H9 (cell line): Measurements from ENCODE around the gene TBX3. TPM values are rescaled to one million over a fixed set of nuclear protein-coding genes. Genes with fewer than 3 reads are reported as not detected.

Source experiments
- DNase-seq: peaks from one replicate; pipeline ENCODE4 v3.0.0-alpha.2; 2017
- H2AFZ ChIP-seq: one replicate; pipeline ENCODE4 v1.6.1; 2013; ENCODE audit warnings: mild to moderate bottlenecking, low read length, control low read depth, moderate library complexity
- H2AK5ac ChIP-seq: 2 replicates; pipeline ENCODE4 v1.6.1; 2013; ENCODE audit warnings: low read length, control low read depth, mixed read lengths; ENCODE audit not compliant: insufficient read length
- H2BK120ac ChIP-seq: one replicate; pipeline ENCODE4 v1.6.1; 2013; ENCODE audit warnings: low read depth, mild to moderate bottlenecking, low read length, control low read depth, inconsistent platforms; ENCODE audit not compliant: poor library complexity, severe bottlenecking
- H2BK12ac ChIP-seq: 2 replicates; pipeline ENCODE4 v1.6.1; 2013; ENCODE audit warnings: low read length, control low read depth, mixed read lengths, low read depth; ENCODE audit not compliant: insufficient read length
- H2BK15ac ChIP-seq: 2 replicates; pipeline ENCODE4 v1.6.1; 2013; ENCODE audit warnings: low read depth, low read length, control low read depth
- H2BK20ac ChIP-seq: one replicate; pipeline ENCODE4 v1.6.1; 2013; ENCODE audit warnings: low read depth, mild to moderate bottlenecking, low read length, control low read depth, inconsistent platforms; ENCODE audit not compliant: poor library complexity, severe bottlenecking
- H2BK5ac ChIP-seq: 2 replicates; pipeline ENCODE4 v1.6.1; 2013; ENCODE audit warnings: low read length, control low read depth, mixed read lengths; ENCODE audit not compliant: insufficient read length
- H3K14ac ChIP-seq: 2 replicates; pipeline ENCODE4 v1.6.1; 2013; ENCODE audit warnings: low read length, control low read depth; ENCODE audit not compliant: insufficient read depth
- H3K18ac ChIP-seq: 2 replicates; pipeline ENCODE4 v1.6.1; 2013; ENCODE audit warnings: low read depth, mild to moderate bottlenecking, mixed read lengths, low read length, control low read depth; ENCODE audit not compliant: insufficient read length
- H3K23ac ChIP-seq: 2 replicates; pipeline ENCODE4 v1.6.1; 2013; ENCODE audit warnings: low read length, control low read depth, mixed read lengths, low read depth; ENCODE audit not compliant: insufficient read length
- H3K23me2 ChIP-seq: 2 replicates; pipeline ENCODE4 v1.6.1; 2013; ENCODE audit warnings: low read depth, mild to moderate bottlenecking, mixed read lengths, low read length, control low read depth; ENCODE audit not compliant: insufficient read length, poor library complexity, severe bottlenecking
- H3K27ac ChIP-seq: 2 replicates; pipeline ENCODE4 v1.5.1; 2013; ENCODE audit warnings: low read length, control low read depth, mixed read lengths, low read depth; ENCODE audit not compliant: insufficient read length
- H3K27me3 ChIP-seq: 2 replicates; pipeline ENCODE4 v1.6.1; 2013; ENCODE audit warnings: low read length, control low read depth, inconsistent platforms; ENCODE audit not compliant: insufficient read depth
- H3K4ac ChIP-seq: 2 replicates; pipeline ENCODE4 v1.6.1; 2013; ENCODE audit warnings: low read depth, mild to moderate bottlenecking, control low read depth, inconsistent platforms, low read length, moderate library complexity
- H3K4me1 ChIP-seq: 2 replicates; pipeline ENCODE4 v1.6.1; 2013; ENCODE audit warnings: low read length, control low read depth, inconsistent platforms; ENCODE audit not compliant: insufficient read depth
- H3K4me2 ChIP-seq: 2 replicates; pipeline ENCODE4 v1.6.1; 2013; ENCODE audit warnings: low read length, control low read depth, mixed read lengths; ENCODE audit not compliant: insufficient read length, insufficient read depth
- H3K56ac ChIP-seq: 2 replicates; pipeline ENCODE4 v1.6.1; 2013; ENCODE audit warnings: low read depth, mild to moderate bottlenecking, mixed read lengths, low read length, control low read depth; ENCODE audit not compliant: insufficient read length
- H3K79me1 ChIP-seq: 2 replicates; pipeline ENCODE4 v1.6.1; 2013; ENCODE audit warnings: low read depth, mild to moderate bottlenecking, moderate library complexity, low read length, control low read depth, inconsistent platforms; ENCODE audit not compliant: insufficient read depth, poor library complexity, severe bottlenecking
- H3K79me2 ChIP-seq: 2 replicates; pipeline ENCODE4 v1.6.1; 2013; ENCODE audit warnings: low read length, control low read depth, inconsistent platforms; ENCODE audit not compliant: insufficient read depth
- H3K9ac ChIP-seq: 2 replicates; pipeline ENCODE4 v1.6.1; 2013; ENCODE audit warnings: low read length, control low read depth, mixed read lengths; ENCODE audit not compliant: insufficient read length; ENCODE audit errors: extremely low read depth
- H3K9me3 ChIP-seq: one replicate; pipeline ENCODE4 v1.6.1; 2013; ENCODE audit warnings: low read depth, low read length, inconsistent platforms; ENCODE audit not compliant: control insufficient read depth
- H3T11ph ChIP-seq: one replicate; pipeline ENCODE4 v1.6.1; 2013; ENCODE audit warnings: mild to moderate bottlenecking, low read length, control low read depth, inconsistent platforms
- H4K20me1 ChIP-seq: one replicate; pipeline ENCODE4 v1.6.1; 2013; ENCODE audit not compliant: control insufficient read depth, insufficient read length, insufficient read depth
- H4K5ac ChIP-seq: 2 replicates; pipeline ENCODE4 v1.6.1; 2013; ENCODE audit warnings: low read depth, mild to moderate bottlenecking, mixed read lengths, low read length, control low read depth; ENCODE audit not compliant: insufficient read length
- H4K8ac ChIP-seq: replicated peaks from 2 replicates; pipeline ENCODE4 v1.6.1; 2013; ENCODE audit warnings: low read length, control low read depth, mixed read lengths, low read depth; ENCODE audit not compliant: insufficient read length
- H4K91ac ChIP-seq: 2 replicates; pipeline ENCODE4 v1.6.1; 2013; ENCODE audit warnings: low read depth, mild to moderate bottlenecking, moderate library complexity, mixed read lengths, low read length, control low read depth; ENCODE audit not compliant: insufficient read length
- H3K27ac Mint-ChIP-seq, 3 experiments: 2 replicates in 2 of 3; 3 replicates in 1 of 3; pipeline ENCODE4 v1.8.0; 2020 to 2021; ENCODE audit warnings: mixed read lengths in 3 of 3, mild to moderate bottlenecking in 1 of 3, moderate library complexity in 1 of 3
- H3K27me3 Mint-ChIP-seq: 2 replicates; pipeline ENCODE4 v1.8.0; 2021; ENCODE audit warnings: low read depth, mild to moderate bottlenecking, moderate library complexity, mixed read lengths
- H3K36me3 Mint-ChIP-seq, 3 experiments: 2 replicates in 2 of 3; 3 replicates in 1 of 3; pipeline ENCODE4 v1.8.0; 2020 to 2021; ENCODE audit warnings: low read depth in 3 of 3, mixed read lengths in 3 of 3; ENCODE audit not compliant: insufficient read depth in 1 of 3
- H3K4me1 Mint-ChIP-seq, 2 experiments: 2 replicates each; pipeline ENCODE4 v1.8.0; 2020; ENCODE audit warnings: mixed read lengths in 2 of 2
- H3K4me3 Mint-ChIP-seq, 2 experiments: 2 replicates in 1 of 2; 3 replicates in 1 of 2; pipeline ENCODE4 v1.8.0; 2020 to 2021; ENCODE audit warnings: mild to moderate bottlenecking in 2 of 2, mixed read lengths in 2 of 2, moderate library complexity in 1 of 2
- H3K9me3 Mint-ChIP-seq, 2 experiments: 2 replicates in 1 of 2; 3 replicates in 1 of 2; pipeline ENCODE4 v1.8.0; 2020; ENCODE audit warnings: mild to moderate bottlenecking in 2 of 2, mixed read lengths in 2 of 2, moderate library complexity in 1 of 2
- WGBS: extraction: QIAGEN DNeasy Blood & Tissue Kit; methylation state at CpG from one replicate; pipeline ENCODE4 v1.1.7; 2013; ENCODE audit warnings: missing lambda C conversion rate, low lambda C conversion rate, mixed read lengths; ENCODE audit not compliant: insufficient read length; ENCODE audit errors: extremely low coverage; 5-methylcytosine and 5-hydroxymethylcytosine counted together
- total RNA-seq: library from RNA; stranded (reverse); gene quantifications from 2 replicates; pipeline ENCODE4 v1.2.1, GENCODE V29; 2021
- TF ChIP-seq, protein P1 (sequence below): fragments of 200-600 bp; sonication (generic); conservative IDR thresholded peaks from 3 replicates; pipeline ENCODE4 v1.8.0; 2021; ENCODE audit warnings: antibody characterized with exemption, mild to moderate bottlenecking

Gene TBX3
- total RNA-seq, 1 experiment from 2014 or later: 0.04 TPM

DNA sequence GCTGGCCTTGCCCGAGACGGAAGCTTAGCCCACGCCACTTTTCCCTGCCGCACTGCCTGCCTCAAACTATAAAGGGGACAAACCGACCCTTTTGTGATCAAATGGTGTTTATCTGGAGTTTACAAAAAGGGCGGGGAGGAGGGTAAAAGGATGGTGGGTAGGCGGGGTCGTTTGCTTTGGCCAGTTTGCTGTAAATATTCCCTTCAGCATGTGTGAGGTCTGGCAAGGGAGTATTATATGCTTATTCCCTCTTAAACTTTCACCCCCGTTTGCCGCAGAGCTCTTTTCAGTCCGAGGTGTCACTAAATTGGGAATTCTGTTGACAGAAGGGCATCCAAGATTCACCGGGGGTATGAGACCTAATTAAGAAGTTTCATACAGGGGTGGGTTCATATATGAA, 3.8 kb upstream of the TBX3 start:
- H2BK12ac ChIP-seq: no peak overlapping the region
- H2BK120ac ChIP-seq: no peak overlapping the region
- Mint-ChIP-seq H3K27me3 (peaks cover 99% of the 10 kb centered on the region), H3K4me3 (no peak overlapping the region; a peak in 1 of 5 replicates), H3K9me3 (peaks cover 4 to 22% of the 10 kb centered on the region in 2 experiments; a peak in 3 of 5 replicates), H3K27ac (no peak overlapping the region), H3K4me1 (peaks cover 45 to 66% of the 10 kb centered on the region in 2 experiments), H3K36me3 (no peaks in the 10 kb centered on the region)
- H3K56ac ChIP-seq: no peak overlapping the region
- H3K4me2 ChIP-seq: no peak overlapping the region
- H3K9ac ChIP-seq: no peak overlapping the region
- no peak overlapping the region for H2AK5ac ChIP-seq
- H3K27ac ChIP-seq: no peak overlapping the region
- peaks cover 2% of the 10 kb centered on the region for H4K20me1 ChIP-seq
- DNase-seq: no peak
- no peaks in the 10 kb centered on the region for H3K4me1 ChIP-seq
- TF ChIP-seq, protein P1, sequence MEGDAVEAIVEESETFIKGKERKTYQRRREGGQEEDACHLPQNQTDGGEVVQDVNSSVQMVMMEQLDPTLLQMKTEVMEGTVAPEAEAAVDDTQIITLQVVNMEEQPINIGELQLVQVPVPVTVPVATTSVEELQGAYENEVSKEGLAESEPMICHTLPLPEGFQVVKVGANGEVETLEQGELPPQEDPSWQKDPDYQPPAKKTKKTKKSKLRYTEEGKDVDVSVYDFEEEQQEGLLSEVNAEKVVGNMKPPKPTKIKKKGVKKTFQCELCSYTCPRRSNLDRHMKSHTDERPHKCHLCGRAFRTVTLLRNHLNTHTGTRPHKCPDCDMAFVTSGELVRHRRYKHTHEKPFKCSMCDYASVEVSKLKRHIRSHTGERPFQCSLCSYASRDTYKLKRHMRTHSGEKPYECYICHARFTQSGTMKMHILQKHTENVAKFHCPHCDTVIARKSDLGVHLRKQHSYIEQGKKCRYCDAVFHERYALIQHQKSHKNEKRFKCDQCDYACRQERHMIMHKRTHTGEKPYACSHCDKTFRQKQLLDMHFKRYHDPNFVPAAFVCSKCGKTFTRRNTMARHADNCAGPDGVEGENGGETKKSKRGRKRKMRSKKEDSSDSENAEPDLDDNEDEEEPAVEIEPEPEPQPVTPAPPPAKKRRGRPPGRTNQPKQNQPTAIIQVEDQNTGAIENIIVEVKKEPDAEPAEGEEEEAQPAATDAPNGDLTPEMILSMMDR: no peak
- H3K23me2 ChIP-seq: peaks cover 16% of the 10 kb centered on the region
- no peak overlapping the region for H3T11ph ChIP-seq
- H2BK15ac ChIP-seq: no peak overlapping the region
- no peak overlapping the region for H3K23ac ChIP-seq
- no peaks in the 10 kb centered on the region for H3K9me3 ChIP-seq
- no peak overlapping the region for H4K91ac ChIP-seq
- H4K8ac ChIP-seq: no peak overlapping the region
- H3K18ac ChIP-seq: no peak overlapping the region
- peaks cover 86% of the 10 kb centered on the region for H3K27me3 ChIP-seq
- no peaks in the 10 kb centered on the region for H3K79me1 ChIP-seq
- no peak overlapping the region for H2AFZ ChIP-seq
- H3K79me2 ChIP-seq: no peaks in the 10 kb centered on the region
- no peak overlapping the region for H4K5ac ChIP-seq
- no peak overlapping the region for H2BK20ac ChIP-seq
- no CpG with 5 or more reads among the region's 12 CpGs for WGBS
- H3K14ac ChIP-seq: no peak overlapping the region
- no peak overlapping the region for H2BK5ac ChIP-seq
- H3K4ac ChIP-seq: no peak overlapping the region
